Trophoblast cell (in vitro differentiated cells and primary cell): Measurements from ENCODE around the gene EVI2A.

ENCODE experiments used
- DNase-seq, 2 donors: peaks; one replicate each; pipeline ENCODE4 v3.0.0-alpha.2; 2016
- H2AFZ ChIP-seq: 2 replicates; pipeline ENCODE4 v1.6.1; 2013; ENCODE audit warnings: low read length, moderate library complexity, mild to moderate bottlenecking; ENCODE audit not compliant: insufficient read depth, poor library complexity
- H2AK5ac ChIP-seq: 2 replicates; pipeline ENCODE4 v1.6.1; 2013; ENCODE audit warnings: mild to moderate bottlenecking, low read length
- H2BK120ac ChIP-seq: 2 replicates; pipeline ENCODE4 v1.6.1; 2013; ENCODE audit warnings: low read length, mild to moderate bottlenecking, moderate library complexity; ENCODE audit not compliant: insufficient read depth, poor library complexity
- H2BK12ac ChIP-seq: 2 replicates; pipeline ENCODE4 v1.6.1; 2013; ENCODE audit warnings: mild to moderate bottlenecking, low read length, moderate library complexity
- H2BK5ac ChIP-seq: 2 replicates; pipeline ENCODE4 v1.6.1; 2013; ENCODE audit warnings: low read length, low read depth, moderate library complexity, mild to moderate bottlenecking; ENCODE audit not compliant: poor library complexity
- H3K14ac ChIP-seq: 2 replicates; pipeline ENCODE4 v1.6.1; 2013; ENCODE audit warnings: mild to moderate bottlenecking, low read length
- H3K18ac ChIP-seq: 2 replicates; pipeline ENCODE4 v1.6.1; 2013; ENCODE audit warnings: mild to moderate bottlenecking, low read length
- H3K23ac ChIP-seq: 2 replicates; pipeline ENCODE4 v1.6.1; 2013; ENCODE audit warnings: low read length
- H3K27ac ChIP-seq: 2 replicates; pipeline ENCODE4 v1.5.1; 2013; ENCODE audit warnings: low read depth, mild to moderate bottlenecking, inconsistent platforms, low read length, moderate library complexity
- H3K27me3 ChIP-seq: 2 replicates; pipeline ENCODE4 v1.6.1; 2013; ENCODE audit warnings: inconsistent platforms, mild to moderate bottlenecking, low read length, moderate library complexity; ENCODE audit not compliant: insufficient read depth
- H3K36me3 ChIP-seq, 2 experiments: 1 replicate in 1 of 2; 2 replicates in 1 of 2; pipeline ENCODE4 v1.6.1; 2013; ENCODE audit warnings: low read length in 2 of 2, mild to moderate bottlenecking in 2 of 2, moderate library complexity in 1 of 2; ENCODE audit not compliant: insufficient read depth in 2 of 2, control insufficient read depth in 1 of 2
- H3K4ac ChIP-seq: 2 replicates; pipeline ENCODE4 v1.6.1; 2013; ENCODE audit warnings: low read depth, mild to moderate bottlenecking, low read length, moderate library complexity
- H3K4me1 ChIP-seq, 2 experiments: 1 replicate in 1 of 2; 2 replicates in 1 of 2; pipeline ENCODE4 v1.6.1; 2013; ENCODE audit warnings: low read length in 2 of 2, mild to moderate bottlenecking in 2 of 2, moderate library complexity in 1 of 2; ENCODE audit not compliant: insufficient read depth in 2 of 2, control insufficient read depth in 1 of 2
- H3K4me2 ChIP-seq: 2 replicates; pipeline ENCODE4 v1.6.1; 2013; ENCODE audit warnings: inconsistent platforms, mild to moderate bottlenecking, low read length, moderate library complexity
- H3K4me3 ChIP-seq: 2 replicates; pipeline ENCODE4 v1.5.1; 2013; ENCODE audit warnings: mild to moderate bottlenecking, low read depth, low read length, inconsistent platforms
- H3K79me1 ChIP-seq: one replicate; pipeline ENCODE4 v1.6.1; 2013; ENCODE audit warnings: low read length
- H3K79me2 ChIP-seq: 2 replicates; pipeline ENCODE4 v1.6.1; 2013; ENCODE audit warnings: low read length, mild to moderate bottlenecking; ENCODE audit not compliant: control insufficient read depth, insufficient read depth, poor library complexity
- H3K9ac ChIP-seq: 2 replicates; pipeline ENCODE4 v1.6.1; 2013; ENCODE audit warnings: mild to moderate bottlenecking, low read length
- H3K9me3 ChIP-seq: 2 replicates; pipeline ENCODE4 v1.6.1; 2013; ENCODE audit warnings: low read depth, mild to moderate bottlenecking, control low read depth, inconsistent platforms, low read length; ENCODE audit not compliant: insufficient read depth
- H4K12ac ChIP-seq: 2 replicates; pipeline ENCODE4 v1.6.1; 2013; ENCODE audit warnings: low read depth, mild to moderate bottlenecking, low read length, moderate library complexity
- H4K8ac ChIP-seq: 2 replicates; pipeline ENCODE4 v1.6.1; 2013; ENCODE audit warnings: low read depth, mild to moderate bottlenecking, low read length, moderate library complexity
- H4K91ac ChIP-seq: one replicate; pipeline ENCODE4 v1.6.1; 2013; ENCODE audit warnings: low read depth, mild to moderate bottlenecking, low read length, moderate library complexity
- WGBS: extraction: QIAGEN DNeasy Blood & Tissue Kit; methylation state at CpG from one replicate; pipeline ENCODE4 v1.1.7; 2013; ENCODE audit warnings: missing lambda C conversion rate; ENCODE audit not compliant: insufficient read length, insufficient coverage; ENCODE audit errors: extremely low coverage; 5-methylcytosine and 5-hydroxymethylcytosine counted together

Gene EVI2A

DNA sequence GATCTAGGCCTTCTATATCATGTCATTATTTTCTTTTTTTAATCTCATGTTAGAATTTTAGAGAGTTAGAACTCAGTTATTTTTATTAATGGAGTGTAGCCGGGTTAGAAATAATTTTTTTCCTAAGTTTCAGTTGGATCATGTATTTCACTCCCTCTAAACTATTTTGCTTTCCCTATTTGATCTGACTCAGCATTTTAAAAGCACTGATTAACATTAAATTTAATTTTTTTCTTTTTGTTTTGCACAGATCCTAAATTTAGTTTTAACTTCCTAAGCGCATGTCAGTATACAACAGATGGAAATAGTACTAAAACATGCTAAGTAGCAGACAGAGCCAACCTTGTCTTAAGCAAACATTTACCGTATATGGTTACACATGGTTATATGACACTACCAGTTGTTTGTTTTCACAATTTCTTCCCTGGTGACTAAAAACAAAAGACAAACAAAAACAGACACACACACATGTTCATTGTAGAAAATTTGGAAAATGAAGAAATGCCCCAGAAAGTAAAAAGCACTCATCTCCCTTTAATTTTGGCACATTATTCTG is 36.5 kb upstream of the EVI2A start:
- no peak overlapping the region for H4K91ac ChIP-seq
- no CpG with 5 or more reads among the region's 3 CpGs for WGBS

DNA sequence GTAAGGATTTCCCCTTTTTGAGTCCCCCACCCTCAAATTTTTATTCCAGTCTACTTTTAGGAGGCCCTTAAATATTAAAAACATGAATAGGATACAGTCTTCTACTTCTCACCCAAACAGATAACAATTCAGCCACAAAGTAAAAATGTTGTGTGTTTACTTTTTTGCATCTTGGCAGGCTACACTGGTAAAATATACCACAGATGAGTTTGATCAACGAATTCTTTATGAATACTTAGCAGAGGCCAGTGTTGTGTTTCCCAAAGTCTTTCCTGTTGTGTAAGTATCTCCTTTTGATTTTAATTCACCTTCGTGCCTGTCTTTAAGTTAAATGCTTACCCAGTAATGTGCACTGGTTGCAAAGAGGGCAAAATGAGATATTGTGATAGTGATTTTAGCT is 35.7 kb upstream of the EVI2A start:
- Histone ChIP-seq H3K4me3 (no peak overlapping the region), H2BK12ac (no peak overlapping the region), H2AK5ac (no peak overlapping the region), H3K4me2 (no peak overlapping the region), H2BK5ac (no peak overlapping the region), H3K4me1 (no peaks in the 10 kb centered on the region), H3K79me1 (no peaks in the 10 kb centered on the region), H3K23ac (no peak overlapping the region), H3K27me3 (no peaks in the 10 kb centered on the region), H3K9ac (no peak overlapping the region), H4K8ac (no peak overlapping the region), H2BK120ac (no peak overlapping the region), H3K79me2 (no peaks in the 10 kb centered on the region), H3K18ac (no peak overlapping the region), H4K12ac (no peak overlapping the region), H3K9me3 (no peaks in the 10 kb centered on the region), H4K91ac (no peak overlapping the region), H3K14ac (no peak overlapping the region), H3K36me3 (peaks cover 7 to 11% of the 10 kb centered on the region in 2 experiments), H3K27ac (no peak overlapping the region), H2AFZ (no peak overlapping the region), H3K4ac (no peak overlapping the region)
- DNase-seq, result no peak
- no CpG with 5 or more reads among the region's 2 CpGs for WGBS

More for the DNA sequence above, 36.5 kb upstream of the EVI2A start:
- Histone ChIP-seq H2BK120ac (no peak overlapping the region), H3K4me2 (no peak overlapping the region), H4K12ac (no peak overlapping the region), H3K14ac (no peak overlapping the region), H3K79me2 (no peaks in the 10 kb centered on the region), H2AK5ac (no peak overlapping the region), H4K8ac (no peak overlapping the region), H3K27ac (no peak overlapping the region), H3K23ac (no peak overlapping the region), H3K4me3 (no peak overlapping the region), H3K79me1 (no peaks in the 10 kb centered on the region), H3K9me3 (no peaks in the 10 kb centered on the region), H3K4ac (no peak overlapping the region), H3K27me3 (no peaks in the 10 kb centered on the region), H2AFZ (no peak overlapping the region), H3K18ac (no peak overlapping the region), H2BK12ac (no peak overlapping the region), H3K9ac (no peak overlapping the region), H3K4me1 (no peaks in the 10 kb centered on the region), H2BK5ac (no peak overlapping the region), H3K36me3 (peaks cover 6 to 8% of the 10 kb centered on the region in 2 experiments)
- no peak for DNase-seq

DNA sequence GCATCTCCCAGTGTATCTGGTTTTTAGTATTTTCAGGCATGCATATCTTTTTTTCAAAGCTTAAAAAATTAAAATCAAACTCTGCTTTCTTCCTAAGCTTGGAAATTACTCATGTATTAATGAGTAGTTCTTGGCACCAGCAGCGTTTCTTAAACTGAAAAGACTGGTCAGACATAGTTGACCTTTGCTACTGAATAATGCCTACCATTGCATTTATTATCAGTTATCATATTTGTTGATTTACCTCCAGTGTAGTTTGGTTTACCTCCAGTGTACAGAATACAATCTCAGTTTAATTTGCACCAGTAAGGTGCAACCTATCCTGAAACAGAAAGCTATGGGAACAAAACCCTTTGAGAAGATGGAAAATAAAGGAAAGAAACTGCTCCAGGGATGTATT is 34.5 kb upstream of the EVI2A start:
- WGBS, result no CpG with 5 or more reads among the region's 1 CpG
- no peaks in the 10 kb centered on the region for H3K4me1 ChIP-seq
- H3K4me2 ChIP-seq, result no peak overlapping the region

DNA sequence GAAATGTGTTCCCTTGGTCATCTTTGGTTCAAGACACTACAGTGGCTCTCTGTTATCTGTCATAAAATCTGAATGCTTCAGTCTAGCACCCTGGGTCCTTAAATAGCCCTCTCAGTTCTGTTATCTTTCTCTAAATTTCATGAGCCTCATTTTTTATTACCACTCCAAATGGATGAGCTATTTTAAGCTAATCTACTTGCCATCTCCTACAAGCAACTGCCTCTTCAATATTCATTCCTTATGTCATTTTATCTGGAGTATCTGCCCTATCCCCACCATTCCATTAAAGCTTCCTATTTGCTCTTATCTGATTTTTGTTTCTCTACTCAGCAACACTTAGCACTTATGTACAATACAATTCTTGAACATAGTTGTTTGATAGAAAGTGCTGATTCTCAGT is 28.0 kb upstream of the EVI2A start:
- H3K4me3 ChIP-seq, result no peak overlapping the region
- H3K4me1 ChIP-seq, result no peaks in the 10 kb centered on the region
- H3K9me3 ChIP-seq, result no peaks in the 10 kb centered on the region
- H3K4me2 ChIP-seq, result no peak overlapping the region
- peaks cover 7 to 8% of the 10 kb centered on the region in 2 experiments for H3K36me3 ChIP-seq
- H3K23ac ChIP-seq, result no peak overlapping the region
- H4K8ac ChIP-seq, result no peak overlapping the region
- H2BK12ac ChIP-seq, result no peak overlapping the region
- H3K27ac ChIP-seq, result no peak overlapping the region
- no peak overlapping the region for H3K18ac ChIP-seq
- no peak overlapping the region for H2BK120ac ChIP-seq
- no peak overlapping the region for H4K91ac ChIP-seq
- DNase-seq, result no peak
- H2AFZ ChIP-seq, result no peak overlapping the region
- H3K4ac ChIP-seq, result no peak overlapping the region
- no peaks in the 10 kb centered on the region for H3K79me2 ChIP-seq
- H3K27me3 ChIP-seq, result no peaks in the 10 kb centered on the region
- no peak overlapping the region for H2BK5ac ChIP-seq
- H3K9ac ChIP-seq, result no peak overlapping the region
- no peak overlapping the region for H2AK5ac ChIP-seq
- no peak overlapping the region for H3K14ac ChIP-seq
- H3K79me1 ChIP-seq, result no peaks in the 10 kb centered on the region
- H4K12ac ChIP-seq, result no peak overlapping the region

More for the DNA sequence above, 34.5 kb upstream of the EVI2A start:
- Histone ChIP-seq H2BK5ac (no peak overlapping the region), H3K9ac (no peak overlapping the region), H2BK12ac (no peak overlapping the region), H4K8ac (no peak overlapping the region), H3K27me3 (no peaks in the 10 kb centered on the region), H4K12ac (no peak overlapping the region), H3K27ac (no peak overlapping the region), H3K79me1 (no peaks in the 10 kb centered on the region), H3K9me3 (no peaks in the 10 kb centered on the region), H3K36me3 (peaks cover 7 to 12% of the 10 kb centered on the region in 2 experiments), H3K14ac (no peak overlapping the region), H2AFZ (no peak overlapping the region), H2AK5ac (no peak overlapping the region), H3K4me3 (no peak overlapping the region), H3K23ac (no peak overlapping the region), H3K4ac (no peak overlapping the region), H2BK120ac (no peak overlapping the region), H3K79me2 (no peaks in the 10 kb centered on the region), H3K18ac (no peak overlapping the region), H4K91ac (no peak overlapping the region)
- no peak for DNase-seq
